Measurements from ENCODE around the gene DNAJC16.
"Not testable (repeated sequence)": the region's sequence is repeated elsewhere in the genome, so short reads cannot be mapped to it uniquely, and the experiment has no call there.

DNAJC16 gene

GRCh38 chr1:15526490-15527339, at the start of gene DNAJC16:
DNAJC16 (plus strand) TSS chr1:15526848; CDS start chr1:15529106, 2,258 bp downstream.
- peak; percentile 95 for DNase-seq (ENCODE audit: low read depth in 2 of 2)

DNA sequence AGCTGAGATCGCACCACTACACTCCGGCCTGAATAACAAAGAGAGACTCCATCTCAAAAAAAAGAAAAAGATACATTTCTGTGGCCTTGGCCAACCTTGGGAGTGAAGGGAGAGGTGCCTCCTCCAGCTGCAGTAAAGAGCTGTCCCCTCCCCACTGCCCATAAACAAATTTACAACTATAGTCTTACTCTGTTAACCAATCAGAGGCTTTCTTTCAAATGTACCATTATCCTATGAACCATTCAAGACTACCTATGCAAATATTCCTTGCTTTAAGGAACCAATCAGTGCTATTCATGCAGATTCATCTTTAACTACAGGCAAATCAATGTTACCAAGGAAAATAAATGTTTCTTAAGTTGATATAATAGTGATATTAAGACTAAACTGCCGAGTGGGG, 49.7 kb upstream of the DNAJC16 start:
- no peak for DNase-seq (ENCODE audit: low read depth in 2 of 2)

GRCh38 chr1:15477646-15478212, 48.9 kb upstream of the DNAJC16 start:
- no peak for DNase-seq (ENCODE audit: low read depth in 2 of 2)

DNA sequence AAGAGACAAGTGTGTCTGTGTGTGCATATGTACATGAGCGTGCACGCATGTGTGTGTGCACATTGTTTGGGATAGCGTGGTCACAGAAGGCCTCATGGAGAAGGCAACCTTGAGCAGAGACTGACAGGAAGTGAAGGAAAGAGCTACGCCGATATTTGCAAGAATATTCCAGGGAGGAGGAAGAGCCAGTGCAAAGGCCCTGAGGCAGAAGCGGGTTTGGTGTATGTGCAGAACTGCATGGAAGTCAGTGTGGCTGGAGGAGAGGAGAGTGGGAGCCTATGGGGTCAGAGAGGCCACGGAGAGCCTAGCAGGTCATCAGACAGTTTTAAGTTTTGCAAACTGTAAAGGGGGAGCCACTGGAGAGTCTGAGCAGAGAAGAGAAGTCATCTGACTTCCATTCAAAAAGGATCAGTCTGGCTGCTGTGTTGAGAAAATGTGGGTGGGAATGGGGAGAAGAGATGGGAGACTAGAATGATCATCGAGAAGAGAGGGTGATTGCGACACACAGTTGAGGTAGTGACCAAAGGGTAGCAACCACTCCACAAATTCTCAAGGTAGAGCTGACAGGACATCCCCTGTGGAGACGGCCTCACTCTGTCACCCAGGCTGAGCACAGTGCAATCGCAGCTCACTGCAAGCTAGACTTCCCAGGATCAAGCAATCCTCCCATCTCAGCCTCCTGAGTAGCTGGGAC, 46.8 kb upstream of the DNAJC16 start:
- DNase-seq (ENCODE audit: low read depth in 2 of 2): no peak

GRCh38 chr1:15482455-15482854, 44.2 kb upstream of the DNAJC16 start:
- not testable (repeated sequence) for DNase-seq (ENCODE audit: low read depth in 2 of 2)

GRCh38 chr1:15482983-15483543, 43.6 kb upstream of the DNAJC16 start:
- not testable (repeated sequence) for DNase-seq (ENCODE audit: low read depth in 2 of 2)

DNA sequence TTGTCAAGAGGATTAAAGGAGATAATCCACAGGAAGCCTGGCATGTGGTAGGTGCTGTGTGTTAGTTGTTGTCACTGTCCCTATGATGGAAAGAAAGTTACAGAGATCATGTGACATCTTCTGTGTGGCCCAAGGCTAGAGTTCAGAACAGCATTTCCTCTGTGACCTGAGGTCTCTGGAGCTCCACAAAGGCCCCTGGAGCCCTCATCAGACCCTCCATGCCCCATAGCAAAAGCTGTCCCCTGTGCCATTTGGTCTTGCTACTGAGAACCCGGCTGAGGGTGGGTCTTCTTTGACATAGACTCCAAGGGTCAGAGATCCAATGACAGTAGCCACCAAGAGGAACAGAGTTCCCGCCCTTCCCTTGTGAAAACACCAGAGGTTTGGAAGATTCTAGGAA, 42.7 kb upstream of the DNAJC16 start:
- DNase-seq (ENCODE audit: low read depth in 2 of 2): no peak

- DNase-seq (ENCODE audit: low read depth in 2 of 2): not testable (repeated sequence)
These were observed 42.2 kb upstream of the DNAJC16 start for GRCh38 chr1:15484443-15484842.

- no peak for DNase-seq (ENCODE audit: low read depth in 2 of 2)
These were observed 41.0 kb upstream of the DNAJC16 start for GRCh38 chr1:15485636-15486035.

DNA sequence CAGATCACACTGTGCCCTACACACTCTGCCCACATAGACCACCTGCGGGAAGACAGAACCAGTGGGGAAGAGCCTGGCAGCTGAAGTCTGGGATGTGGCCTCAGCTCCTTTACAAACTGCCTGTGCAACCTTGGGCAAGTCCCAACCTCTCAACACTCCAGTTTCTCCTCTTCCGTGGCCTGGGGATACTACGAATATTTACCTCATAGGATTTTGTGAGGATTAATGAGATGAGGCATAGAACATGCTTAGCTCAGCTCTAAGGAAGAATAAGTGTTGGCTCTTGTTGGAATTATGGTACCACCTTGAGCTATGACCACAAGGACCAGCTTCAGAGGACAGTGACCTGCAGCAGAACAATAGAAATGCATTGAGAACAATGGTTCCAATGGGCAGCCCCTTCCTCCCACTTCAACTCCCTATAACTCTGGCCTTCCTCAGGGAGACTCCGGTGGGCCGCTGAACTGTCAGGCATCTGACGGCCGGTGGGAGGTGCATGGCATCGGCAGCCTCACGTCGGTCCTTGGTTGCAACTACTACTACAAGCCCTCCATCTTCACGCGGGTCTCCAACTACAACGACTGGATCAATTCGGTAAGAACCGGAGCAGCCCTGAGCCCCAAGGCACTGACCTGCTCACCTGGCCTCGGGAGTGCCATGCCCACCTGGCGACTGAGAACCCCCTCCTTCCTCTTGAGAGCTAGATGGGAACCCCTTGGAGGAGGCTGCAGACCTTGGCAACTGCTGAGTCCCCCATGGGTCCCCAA, 39.6 kb upstream of the DNAJC16 start:
- DNase-seq (ENCODE audit: low read depth in 2 of 2): not testable (repeated sequence)

- DNase-seq (ENCODE audit: low read depth in 2 of 2): no peak
These were observed 38.3 kb upstream of the DNAJC16 start for GRCh38 chr1:15488371-15488770.

GRCh38 chr1:15489052-15489736, 37.5 kb upstream of the DNAJC16 start:
- no peak for DNase-seq (ENCODE audit: low read depth in 2 of 2)

GRCh38 chr1:15491010-15491409, 35.6 kb upstream of the DNAJC16 start:
- DNase-seq (ENCODE audit: low read depth in 2 of 2): not testable (repeated sequence)

DNA sequence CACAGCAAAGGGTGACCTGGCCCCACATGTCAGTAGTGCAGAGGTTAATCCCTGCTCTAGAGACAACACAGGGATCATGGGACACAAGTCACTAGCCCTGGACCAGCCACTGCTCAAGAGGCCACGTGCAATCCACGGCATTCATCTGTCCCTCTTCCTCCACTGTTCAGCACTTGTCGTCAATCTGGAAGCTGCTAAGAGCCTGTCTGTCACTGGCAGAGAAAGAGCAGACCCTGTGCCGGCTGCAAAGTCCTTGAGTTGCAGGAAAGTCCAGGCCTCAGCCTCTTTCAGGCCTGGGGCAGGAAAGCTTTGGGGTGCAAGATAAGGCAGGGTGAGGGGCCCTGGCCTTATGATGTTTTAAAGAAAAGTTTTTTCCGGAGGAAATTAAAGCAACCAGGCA, 34.1 kb upstream of the DNAJC16 start:
- no peak for DNase-seq (ENCODE audit: low read depth in 2 of 2)

GRCh38 chr1:15493869-15494390, 32.7 kb upstream of the DNAJC16 start:
- DNase-seq (ENCODE audit: low read depth in 2 of 2): no peak

DNA sequence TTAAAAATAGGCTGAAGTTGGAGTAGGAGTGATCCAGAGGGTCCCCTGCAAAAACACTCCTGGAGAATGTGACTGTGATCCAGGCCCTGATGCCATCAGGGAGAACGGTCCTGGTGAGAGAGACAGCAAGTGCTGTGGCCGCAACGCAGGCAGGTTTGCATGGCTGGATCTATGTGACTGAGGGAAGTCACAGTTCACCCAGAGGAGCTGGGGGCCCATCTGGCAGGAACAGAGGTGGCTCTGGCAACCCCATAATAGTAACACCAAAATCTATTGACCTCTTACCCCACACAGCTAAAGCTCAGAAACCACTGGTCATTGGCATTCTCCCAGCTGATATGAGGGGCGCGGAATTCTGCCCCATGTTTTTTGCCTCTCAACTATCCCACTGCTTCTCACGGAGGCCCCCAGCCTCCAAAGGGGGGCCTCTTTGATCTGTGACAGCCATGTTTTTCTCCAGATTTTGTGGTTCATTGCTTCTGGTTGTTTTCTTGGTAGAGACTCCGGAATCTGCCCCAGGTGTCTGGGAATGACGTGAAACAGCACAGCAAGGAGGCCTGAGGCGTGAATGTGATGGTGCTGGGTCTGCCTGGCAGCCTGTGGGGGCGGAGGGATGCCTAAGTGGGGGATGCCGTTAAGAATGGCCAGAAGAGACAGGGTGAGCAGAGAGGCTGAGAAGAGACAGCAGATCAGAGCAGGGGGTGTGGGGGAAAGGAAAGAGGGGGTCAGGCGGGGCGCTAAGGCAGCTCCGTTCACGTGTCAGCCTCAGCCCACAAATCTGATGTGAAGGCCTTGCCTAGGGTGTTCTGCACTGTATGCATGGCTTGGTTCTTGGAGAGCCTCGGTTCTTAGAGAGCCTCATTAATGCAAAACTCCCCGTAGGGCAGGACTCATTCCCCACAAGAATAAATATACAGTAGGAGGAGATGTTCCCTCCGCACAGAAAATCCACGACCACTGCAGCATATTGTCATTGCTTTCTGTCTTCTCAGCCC, 26.2 kb upstream of the DNAJC16 start:
- no peak for DNase-seq (ENCODE audit: low read depth in 2 of 2)

DNA sequence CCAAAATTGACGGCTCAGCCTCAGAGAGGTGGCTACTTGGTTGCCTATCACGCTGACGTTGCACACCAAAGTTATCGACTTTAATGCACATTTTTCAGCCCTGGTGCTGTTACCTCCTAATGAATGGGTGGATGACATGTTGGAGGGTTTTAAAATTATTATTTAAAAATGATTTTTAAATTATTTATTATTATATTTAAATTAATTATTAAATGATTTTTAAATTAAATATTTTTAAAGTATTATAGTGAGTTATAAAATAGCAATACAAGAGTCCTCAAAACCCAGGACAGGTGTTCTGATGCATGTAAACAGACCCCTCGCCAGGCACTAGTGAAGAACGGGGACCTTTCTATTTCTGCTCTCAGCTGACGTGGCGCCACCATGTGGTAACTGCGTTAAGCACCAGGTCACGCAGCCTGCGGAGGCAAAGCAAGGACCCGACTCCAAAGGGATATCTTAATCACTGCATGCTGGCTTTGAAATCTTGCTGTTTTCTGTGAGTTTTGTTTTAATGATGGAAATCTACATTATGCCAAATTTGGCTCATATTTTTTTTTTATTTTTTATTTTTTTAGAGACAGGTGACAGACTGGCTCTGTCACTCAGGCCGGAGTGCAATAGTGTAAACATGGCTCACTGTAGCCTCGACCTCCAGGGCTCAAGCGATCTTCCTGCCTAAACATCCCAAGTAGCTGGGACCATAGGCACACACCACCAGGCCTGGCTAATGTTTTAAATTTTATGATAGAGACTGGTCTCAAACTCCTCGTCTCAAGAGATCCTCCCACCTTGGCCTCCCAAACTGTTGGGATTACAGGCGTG, 25.2 kb upstream of the DNAJC16 start:
- peak in 1 of 2 donors; percentile 20 for DNase-seq (ENCODE audit: low read depth in 2 of 2)

GRCh38 chr1:15504436-15504835, 22.2 kb upstream of the DNAJC16 start:
- no peak for DNase-seq (ENCODE audit: low read depth in 2 of 2)

DNA sequence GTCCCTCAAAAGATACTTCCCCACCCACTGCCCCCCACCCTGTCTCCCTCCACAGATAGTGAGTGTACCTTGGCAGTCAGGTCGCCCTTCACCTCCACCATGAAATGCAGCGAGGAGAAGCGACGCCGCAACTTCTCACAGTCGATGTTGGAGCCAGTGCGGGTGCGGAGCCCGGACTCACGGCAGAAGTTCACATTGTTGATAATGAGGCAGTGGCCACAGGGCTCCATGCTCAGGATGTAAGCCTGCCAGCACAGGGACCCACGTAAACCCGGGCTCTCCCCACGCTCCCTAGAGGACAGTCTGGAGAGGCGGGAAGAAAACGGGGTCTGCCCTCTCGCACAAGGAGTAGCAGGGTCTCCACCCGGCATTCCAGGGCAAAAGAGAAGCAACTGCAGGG, 19.8 kb upstream of the DNAJC16 start:
- DNase-seq (ENCODE audit: low read depth in 2 of 2): no peak

All from stimulated activated CD8-positive, alpha-beta memory T cell treated with anti-CD3 and anti-CD28 coated beads, Interleukin-7, amount 100 ng/mL, for 4 hours (primary cell).